HG02852 (cell line): Measurements from ENCODE around the gene SAMD11.

ENCODE experiments used
- ATAC-seq: cut with Tn5 transposase; IDR thresholded peaks from one replicate; pipeline ENCODE4 v1.9.1; 2021; ENCODE audit warnings: mild to moderate bottlenecking, moderate library complexity; ENCODE audit not compliant: unreplicated experiment

SAMD11 gene

DNA sequence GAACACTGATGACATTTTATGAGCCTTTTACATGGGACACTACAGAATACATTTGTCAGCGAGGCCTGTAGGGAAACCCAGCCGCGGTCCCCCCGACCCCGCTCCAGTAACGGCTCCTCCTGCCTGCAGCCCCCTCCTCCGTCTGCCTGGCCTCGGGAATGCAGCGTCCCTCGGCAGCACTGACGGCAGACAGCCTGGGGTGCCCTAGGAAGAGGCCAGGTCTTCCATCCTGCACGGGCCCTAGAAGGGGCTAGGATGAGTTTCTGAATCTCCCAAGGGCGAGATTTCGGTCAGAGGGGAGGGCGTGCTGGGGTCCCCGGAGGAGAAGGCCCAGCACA, 8.4 kb downstream of the SAMD11 start:
- no peak for ATAC-seq

- no peak for ATAC-seq
These were observed 9.3 kb downstream of the SAMD11 start for GRCh38 chr1:932776-933602.

- ATAC-seq = no peak
These were observed 9.8 kb downstream of the SAMD11 start for GRCh38 chr1:933603-933940.

DNA sequence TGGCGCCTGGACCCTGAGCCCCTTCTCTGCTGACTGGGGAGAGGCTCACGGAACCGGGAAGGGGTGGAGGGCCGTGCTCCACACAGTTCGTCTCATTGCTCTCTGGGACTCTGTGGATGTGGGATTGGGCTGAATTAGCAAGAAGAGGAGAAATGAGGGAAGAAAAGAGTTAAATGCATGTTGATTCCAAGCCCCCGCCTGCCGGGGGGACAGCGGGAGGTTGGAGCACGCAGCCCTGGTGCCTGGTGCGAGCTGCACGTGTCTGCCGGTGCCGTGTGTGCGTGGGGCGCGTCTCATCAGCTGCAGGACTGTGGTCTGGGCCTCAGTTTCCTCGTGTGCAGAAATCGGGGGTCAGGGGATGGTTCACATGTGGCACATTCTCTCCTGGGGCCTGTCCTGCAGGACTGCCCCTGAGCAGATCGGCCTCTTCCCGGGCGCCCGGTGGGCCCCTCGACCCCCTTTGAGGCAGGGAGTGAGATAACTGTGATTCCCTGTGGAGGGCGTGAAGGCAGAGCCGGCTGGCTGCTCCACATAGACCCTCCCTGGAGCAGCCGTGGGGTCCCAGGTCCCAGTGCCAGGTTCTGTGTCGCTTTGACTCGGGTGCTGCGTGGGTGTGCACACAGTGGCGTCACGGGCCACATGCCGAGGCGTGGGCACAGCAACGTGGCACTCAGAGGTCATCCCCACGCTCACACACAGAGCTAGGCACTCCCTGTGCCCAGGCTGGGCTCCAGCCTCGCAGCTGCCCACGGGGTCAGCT, 11.4 kb downstream of the SAMD11 start:
- no peak for ATAC-seq

GRCh38 chr1:935751-936231, 12.1 kb downstream of the SAMD11 start:
- no peak for ATAC-seq

DNA sequence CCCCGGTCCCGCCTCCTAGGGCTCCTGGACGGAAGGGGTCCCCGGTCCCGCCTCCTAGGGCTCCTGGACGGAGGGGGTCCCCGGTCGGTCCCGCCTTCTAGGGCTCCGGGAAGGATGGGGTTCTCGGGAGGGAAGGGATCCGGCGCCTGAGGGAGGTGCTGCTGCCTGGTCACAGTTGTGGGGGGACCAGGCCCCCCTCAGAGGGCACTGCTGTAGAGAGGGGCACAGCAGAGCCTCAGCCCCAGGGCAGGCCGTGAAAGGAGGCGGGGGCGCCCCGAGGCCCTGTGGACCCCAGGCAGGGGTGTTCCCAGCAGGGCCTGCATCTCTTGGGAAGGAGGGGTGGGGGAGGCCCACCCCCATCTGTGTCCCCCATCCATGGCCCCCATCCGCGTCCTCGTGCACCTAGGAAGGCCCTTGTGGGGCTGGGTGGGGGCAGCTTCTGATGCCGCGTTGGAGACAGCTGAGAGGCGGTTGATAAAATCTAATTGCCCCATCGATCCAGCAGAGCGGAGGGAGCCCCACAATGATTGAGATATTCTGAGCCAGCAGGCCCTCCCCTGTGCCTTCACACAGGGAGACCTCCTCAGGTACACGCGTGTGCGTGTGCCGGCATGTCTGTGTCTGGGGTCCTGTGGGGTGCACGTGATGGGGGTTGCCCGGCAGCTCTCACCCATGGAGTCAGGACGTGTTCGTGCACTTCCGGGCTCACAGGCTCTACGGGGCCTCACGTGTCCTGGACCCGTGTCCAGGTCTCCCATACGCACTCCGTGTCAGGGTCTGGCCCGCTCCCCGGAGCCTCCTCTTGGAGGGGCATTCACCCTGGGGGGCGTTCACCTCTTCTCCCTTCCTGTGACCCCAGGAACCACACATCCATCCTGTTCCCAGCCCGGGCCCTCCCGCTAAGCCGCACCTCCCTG, 12.9 kb downstream of the SAMD11 start:
- no peak for ATAC-seq

DNA sequence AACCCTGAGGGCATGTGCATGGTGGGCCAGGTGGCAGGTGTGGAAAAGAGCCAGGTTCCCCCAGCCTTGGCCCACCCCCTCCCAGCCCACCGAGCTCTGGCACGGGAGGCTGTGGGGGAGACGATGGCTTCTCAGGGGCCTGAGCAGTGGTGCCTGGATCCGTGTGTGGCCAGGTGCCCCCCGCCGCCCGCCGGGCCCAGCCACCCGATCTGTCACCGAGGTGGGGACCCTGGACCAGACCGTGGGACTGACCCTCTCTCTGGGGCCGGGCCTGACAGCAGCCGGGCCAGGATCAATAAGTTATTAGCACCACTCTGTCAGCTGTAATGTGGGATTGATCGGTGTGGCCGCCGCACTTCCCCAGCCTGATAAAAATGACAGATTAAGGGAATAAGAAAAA, 13.8 kb downstream of the SAMD11 start:
- no peak for ATAC-seq

- ATAC-seq = no peak
These were observed 14.5 kb downstream of the SAMD11 start for GRCh38 chr1:938088-938683.

GRCh38 chr1:938711-939489, 15.2 kb downstream of the SAMD11 start:
- no peak for ATAC-seq

DNA sequence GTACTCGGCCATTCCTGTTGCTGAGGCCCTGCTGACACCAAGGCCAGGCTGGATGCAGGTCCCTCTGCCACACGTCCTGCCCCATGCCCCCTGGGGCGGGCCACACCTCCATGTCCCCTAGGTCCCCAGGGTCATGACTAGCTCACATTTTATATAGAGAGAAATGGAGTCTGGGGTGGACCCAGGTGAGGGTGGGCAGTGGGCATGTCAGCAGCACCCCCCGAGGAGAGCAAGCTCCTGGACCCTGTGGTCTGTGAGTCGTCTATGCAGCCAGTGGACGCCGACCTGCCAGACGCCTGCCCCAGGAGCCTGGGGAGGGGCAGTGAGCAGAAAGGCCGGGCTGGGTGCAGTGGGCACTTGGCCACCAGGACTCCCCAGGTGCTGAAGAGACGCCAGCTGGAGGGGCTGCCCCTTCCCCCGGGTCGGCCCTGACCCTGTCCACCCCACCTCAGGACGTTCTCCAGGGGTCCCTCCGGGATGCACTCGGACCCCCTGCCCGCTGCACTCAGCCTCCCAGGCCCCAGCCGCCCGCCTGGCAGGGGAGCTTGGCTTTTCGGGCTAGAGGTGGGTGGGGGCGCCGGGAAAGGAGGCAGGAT, 15.9 kb downstream of the SAMD11 start:
- ATAC-seq = no peak

DNA sequence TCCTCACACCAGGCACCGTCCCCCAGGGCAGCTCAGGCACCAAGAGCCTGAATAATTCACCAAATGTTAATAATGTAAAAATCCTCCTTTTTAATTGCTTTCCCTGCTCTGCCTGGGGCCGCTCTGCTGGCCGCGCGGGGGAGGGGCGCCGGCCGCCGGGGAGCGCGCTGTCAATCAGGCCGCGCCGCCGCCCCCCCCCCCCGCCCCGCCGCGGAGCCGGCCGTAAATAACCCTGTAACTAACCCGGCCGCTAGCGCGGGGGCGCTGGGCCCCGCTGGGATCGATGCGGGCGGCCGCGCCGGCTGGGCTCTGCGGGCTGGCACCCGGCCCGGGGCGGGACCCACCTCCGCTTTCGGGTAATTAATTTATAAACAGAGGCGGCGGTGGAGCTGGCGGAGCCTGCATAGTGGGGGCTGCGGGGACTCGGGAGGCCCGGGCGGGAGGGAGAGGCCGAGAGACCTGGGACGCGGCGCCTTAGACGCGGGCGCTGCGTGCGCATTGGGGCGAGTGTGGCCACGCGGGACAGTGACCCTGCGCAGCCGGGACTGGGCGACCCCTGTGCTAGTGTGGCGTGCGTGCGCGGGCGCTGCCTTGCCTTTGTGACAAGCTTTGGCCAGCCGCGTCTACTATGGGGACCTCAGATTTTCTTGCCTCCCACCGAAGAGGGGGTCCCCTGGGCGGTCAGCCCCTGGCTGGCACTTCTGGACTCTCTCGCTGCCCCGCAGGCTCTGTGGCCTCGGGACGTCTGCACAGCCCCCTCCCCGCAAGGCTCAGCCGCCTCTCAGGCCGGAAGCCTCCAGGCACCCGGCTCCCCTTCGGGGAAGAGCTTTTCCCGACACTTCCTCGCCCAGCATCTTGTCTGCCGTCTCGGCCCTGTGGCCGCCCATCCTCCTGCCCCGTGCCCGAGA, 16.6 kb downstream of the SAMD11 start:
- ATAC-seq = no peak

DNA sequence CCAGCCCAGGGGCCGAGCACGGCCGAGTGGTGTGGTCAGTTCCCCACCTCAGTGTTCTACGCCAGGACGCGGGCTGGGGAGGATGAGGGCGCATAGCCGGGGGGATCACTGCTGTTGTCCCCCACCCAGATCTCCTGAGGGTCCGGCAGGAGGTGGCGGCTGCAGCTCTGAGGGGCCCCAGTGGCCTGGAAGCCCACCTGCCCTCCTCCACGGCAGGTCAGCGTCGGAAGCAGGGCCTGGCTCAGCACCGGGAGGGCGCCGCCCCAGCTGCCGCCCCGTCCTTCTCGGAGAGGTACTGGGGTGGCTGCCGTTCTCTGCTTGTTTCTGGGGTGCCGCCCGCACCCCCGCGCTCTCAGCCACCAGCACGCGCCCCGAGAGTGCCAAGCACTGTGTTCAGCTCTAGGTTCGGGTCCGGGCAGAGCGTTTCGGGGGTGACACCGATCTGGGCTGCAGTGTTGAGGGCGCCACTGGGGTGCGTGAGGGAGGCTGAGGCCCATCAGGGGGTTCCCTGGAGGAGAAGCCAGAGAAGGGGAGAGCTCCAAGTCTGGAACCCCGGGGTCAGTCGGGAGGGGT, 17.4 kb downstream of the SAMD11 start:
- no peak for ATAC-seq

DNA sequence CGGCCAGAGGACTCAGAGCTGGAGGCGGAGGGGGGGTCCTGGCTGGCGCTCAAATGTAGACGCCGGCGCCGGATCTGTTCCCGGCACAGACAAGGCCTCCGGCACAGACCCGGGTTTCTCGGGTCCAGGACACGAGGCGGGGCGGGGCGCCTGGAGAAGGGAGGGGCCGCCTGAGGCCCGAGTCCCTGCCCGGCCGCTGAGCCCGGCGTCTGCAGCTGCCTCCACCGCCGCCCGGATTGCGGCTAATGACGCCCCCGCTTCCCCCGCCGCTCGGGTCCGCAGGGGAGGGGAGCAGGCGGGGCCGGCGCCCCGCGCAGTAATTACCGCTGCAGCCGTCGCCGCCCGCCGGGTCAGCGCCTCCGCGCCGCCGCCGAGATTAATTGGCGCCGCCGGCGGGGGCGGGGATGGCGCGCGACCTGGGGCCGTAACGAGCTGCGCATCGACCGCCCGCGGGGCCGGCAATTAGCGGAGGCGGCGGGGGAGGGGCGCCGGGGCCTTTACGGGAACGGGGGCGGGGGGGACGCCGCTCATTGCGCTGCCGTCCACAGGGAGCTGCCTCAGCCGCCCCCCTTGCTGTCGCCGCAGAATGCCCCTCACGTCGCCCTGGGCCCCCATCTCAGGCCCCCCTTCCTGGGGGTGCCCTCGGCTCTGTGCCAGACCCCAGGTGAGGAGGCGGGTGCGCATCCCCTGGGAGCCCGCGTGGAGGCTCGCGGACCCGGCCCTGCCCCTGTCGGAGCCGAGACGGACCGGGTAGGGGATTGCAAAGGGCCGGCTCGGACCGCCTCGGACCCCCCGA, 18.1 kb downstream of the SAMD11 start:
- ATAC-seq = no peak

GRCh38 chr1:942411-942821, 18.7 kb downstream of the SAMD11 start:
- no peak for ATAC-seq

DNA sequence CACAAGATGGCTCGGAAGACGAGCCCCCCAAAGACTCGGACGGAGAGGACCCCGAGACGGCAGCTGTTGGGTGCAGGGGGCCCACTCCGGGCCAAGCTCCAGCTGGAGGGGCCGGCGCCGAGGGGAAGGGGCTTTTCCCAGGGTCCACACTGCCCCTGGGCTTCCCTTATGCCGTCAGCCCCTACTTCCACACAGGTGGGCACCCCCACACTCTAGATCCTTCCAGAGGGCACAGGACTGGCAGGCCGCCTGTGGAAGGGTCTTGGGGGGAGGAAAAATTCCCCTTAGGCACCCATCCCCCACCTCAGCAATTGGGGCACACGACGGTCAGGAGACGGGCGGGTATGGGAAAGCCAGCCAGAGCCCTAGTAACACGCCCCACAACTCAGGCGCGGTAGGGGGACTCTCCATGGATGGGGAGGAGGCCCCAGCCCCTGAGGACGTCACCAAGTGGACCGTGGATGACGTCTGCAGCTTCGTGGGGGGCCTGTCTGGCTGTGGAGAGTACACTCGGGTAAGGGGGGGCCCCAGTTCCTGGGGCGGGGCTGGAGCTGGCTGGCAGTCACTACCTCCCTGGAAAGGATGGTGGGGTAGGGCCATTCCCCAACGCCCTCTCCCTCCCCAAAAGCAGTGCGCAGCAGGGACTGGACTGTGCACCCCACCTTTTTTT, 19.3 kb downstream of the SAMD11 start:
- no peak for ATAC-seq

- no peak for ATAC-seq
These were observed 20.0 kb downstream of the SAMD11 start for GRCh38 chr1:943545-944340.
